Activated T-helper 9 cell treated with anti-CD3 and anti-CD28 coated beads, Interleukin-2, amount 50 U/mL, for 16 hours (primary cell): ENCODE results near the gene RPTOR.

Experiments
- DNase-seq: peaks from one replicate; pipeline ENCODE4 v3.0.0-alpha.2; 2020; ENCODE audit warnings: low read depth

RPTOR gene

DNA sequence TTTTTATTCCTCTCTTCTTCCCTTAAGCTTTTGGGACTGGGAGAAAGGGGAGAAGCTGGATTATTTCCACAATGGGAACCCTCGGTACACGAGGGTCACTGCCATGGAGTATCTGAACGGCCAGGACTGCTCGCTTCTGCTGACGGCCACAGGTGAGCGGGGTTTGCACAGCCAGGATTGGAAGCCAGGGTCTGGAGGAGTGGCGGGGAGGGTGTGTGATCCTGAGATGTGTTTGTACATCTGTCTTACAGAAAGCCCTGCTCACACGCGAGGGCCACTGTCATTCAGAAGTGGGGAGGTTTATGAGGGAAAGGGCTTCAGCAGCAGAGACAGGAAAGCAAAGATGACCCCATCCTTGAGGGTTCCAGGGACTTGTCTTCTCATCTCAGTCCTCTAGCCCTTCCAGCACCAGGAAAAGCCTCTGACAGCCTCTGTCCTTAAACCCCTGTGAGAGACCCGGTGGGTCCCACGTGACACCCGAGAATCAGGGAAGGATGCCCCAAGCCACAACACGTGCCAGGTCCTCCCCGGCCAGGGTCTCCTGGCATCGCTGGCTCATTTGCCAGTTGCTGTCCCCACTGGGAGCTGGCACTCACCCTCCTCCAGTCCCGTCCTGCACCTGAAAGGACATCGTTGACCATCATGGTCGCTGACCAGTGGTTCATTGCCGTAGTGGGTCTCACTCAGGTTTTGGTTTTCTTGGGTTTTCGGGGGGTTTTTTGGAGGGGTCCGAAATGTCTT, 402.7 kb downstream of the RPTOR start:
- DNase-seq = no peak

DNA sequence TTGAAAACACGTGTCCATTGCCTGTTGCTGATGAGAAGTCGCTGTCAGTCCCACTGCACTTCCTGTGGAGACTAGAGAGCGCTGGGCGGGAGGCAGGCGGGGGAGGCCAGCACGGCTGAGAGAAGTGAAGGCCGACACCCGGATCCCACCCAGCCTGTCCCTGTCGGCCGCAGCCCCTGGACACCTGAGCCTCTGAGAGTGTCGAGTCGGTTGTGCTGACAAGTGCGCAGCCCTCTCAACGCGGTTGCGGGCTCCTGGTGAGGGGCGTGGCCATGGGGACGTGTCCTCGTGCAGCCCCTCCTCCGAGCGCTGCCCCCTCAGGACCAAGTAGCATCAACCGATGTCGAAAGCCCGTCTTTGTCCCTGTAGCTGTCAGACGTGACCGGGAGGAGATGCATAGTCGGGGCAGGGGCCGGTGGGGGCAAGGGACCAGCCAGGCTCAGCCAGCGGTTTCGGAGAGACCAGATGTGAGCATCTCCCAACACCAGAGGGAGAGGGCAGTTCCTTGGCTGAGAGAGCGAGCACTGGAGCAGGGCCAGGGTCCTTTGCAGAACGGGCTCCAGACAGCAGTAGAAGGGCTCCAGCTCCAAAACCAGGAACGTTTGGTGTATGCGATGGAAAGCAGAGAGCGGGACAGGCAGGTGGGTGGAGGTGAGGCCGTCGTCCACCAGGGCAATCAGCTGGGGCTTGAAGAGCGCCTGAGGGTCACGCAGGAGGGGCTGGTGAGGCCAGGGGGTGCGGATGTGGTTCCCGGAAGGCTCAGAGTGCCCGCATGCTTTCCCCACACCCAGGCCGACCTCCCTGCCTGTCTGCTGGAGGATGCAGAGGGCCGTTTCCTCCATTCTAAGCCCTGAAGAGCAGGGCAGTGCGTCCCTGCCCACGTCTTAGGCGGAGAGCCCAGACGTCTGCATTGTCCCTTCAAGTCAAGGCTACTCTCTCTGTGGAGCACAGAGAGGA, 403.7 kb downstream of the RPTOR start:
- DNase-seq = no peak

DNA sequence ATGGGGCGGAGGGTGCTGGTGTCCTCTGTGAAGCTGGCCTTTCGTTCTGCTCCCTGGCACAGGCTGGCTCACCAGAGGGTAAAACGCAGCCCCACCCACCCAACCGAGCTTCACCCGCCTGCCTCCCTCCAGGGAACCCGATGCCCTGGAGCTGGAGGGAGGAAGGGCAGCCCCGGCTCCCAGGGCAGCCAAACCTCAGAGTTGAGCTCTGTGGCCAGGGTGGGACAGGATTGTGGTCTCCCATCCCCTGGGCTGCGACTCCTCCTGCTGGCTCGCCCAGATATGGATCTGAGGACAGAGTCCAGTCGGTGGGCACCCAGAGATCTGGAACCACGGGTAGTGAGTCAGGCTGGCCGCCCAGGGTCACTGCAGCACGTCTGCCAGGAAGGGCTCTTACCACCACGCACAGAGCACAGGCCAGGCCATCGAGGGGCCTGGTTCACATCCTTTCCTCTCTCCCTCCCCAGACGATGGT, 404.4 kb downstream of the RPTOR start:
- no peak for DNase-seq

DNA sequence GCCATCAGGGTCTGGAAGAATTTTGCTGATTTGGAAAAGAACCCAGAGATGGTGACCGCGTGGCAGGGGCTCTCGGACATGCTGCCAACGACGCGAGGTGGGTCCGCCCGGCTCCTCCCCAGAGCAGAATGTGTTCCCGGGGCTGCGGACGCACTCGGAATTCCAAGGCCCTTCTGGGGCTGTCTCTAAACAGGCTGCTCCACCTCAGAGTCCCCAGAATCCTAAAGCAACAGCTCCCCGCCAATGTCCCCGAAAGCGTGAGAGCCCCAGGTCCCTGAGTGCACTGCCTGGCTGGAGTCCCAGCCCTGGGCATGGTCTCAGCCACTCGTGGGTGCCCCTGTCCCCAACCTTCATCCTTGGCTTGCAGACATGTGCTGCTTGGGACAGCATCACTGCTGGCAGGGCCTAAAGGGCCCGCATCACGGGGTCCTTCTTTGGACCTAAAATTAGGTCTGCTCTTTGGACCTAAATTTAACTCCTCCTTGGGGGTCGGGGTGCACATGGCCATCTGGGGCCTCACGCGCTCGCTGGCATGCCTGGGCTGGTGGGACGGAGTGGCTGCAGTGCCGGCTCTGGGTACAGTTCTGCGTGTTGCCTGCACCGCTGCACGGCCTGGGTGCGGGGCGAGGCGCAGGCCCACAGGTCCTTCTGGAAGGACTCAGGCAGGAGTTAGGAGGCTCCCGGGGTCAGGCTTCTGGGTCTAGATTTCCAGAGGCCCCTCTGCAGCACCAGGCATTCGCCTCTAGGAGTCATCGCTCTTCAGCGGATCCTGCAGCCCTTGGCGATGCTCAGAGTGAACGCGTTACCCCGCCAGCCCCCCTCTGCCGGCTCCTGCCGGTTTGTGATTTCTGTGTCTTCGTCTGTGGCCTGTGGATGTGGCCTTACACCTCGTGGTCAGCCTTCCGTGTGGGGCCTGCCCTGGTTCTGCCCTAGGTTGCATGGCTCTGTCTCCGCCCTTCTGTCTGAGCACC, 405.1 kb downstream of the RPTOR start:
- no peak for DNase-seq

DNA sequence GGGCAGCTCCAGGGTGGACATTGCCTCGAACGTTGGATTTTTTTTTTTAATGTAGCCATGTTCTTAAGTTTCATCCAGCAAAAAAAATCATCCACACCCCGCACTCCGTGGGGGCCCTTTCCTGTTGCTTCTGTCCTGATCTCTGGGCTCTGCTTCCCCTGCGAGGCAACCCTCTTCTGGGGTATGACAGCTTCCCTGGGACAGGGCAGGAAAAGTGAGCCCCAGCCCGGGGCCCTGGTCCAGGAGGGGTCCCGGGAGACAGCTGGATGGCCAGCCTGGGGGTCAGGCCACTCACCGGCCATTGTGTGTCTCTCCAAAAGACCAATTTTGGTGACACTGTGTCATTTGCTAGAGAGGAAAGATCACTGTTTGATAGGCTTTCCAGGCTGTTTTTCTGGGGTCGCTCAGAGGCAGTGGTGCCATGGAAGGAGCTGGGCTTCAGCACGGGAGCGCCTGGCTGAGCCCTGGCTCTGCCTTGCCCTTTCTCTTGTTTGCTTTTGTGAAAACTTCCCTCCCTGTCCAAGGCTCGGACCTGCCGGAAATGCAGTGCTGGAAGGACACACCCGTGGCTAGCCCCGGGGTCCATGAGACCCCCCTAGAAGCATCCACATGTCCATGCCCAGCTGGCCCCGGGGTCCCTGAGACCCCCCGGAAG, 406.0 kb downstream of the RPTOR start:
- DNase-seq = no peak

DNA sequence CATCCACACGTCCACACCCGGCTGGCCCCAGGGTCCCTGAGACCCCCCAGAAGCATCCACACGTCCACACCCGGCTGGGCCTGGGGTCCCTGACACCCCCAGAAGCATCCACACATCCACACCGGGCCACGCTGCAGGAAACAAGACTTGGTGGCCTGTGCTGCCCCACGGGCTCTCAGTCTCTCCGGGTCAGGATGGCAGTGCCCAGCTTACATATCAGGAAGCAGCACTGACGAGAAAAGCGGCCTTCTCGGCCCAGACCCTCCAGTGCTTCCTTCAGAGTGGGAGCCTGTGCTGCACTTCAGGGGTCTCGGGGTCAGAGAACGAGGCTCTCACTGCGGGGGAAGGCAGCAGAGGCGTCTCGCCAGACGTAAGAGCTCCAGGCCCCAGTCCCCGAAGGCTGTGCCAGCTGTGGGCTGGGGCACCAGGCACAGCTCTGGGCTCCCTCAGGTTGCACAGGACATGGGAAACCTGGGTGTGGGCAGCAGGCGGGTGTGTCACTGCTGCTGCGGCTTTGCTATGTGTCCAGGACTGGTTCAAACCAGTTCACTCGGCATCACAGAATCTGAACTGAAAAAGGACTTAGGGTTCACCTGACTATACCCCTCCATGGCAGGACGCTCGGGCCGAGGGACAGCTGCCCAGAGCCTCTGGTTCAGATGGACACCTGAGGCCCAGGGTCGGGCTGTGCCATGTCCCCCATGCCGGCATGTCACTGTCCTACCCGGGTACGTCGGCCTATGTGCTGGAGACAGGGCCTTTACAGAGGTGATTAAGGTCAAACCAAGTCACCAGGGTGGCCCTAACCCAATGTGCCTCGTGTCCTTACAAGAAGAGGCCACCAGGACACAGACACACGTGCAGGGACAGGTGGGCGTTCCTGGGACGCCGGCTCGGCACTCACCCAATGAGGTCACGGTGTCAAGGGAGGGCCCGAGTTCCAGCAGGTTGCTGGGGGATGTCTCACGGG, 406.8 kb downstream of the RPTOR start:
- no peak for DNase-seq

DNA sequence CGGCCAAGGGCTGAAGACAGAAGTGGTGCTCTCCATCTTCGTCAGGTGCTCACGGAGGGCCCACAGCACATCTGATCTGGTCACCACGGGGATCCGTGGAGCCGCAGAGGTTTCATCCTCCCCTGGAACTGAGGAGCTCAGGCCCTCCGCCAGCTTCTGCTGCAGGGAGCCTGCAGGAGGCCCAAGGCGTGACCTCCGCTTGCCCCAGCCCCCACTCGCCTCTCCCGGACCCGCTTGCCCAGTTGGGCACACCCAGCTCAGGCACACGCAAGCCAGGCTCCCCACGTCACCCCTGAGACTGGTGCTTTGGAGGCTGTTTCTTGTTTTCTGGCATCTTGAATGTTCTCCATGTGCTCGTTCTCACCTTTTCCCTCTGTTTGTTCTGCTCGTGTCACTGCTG, 407.7 kb downstream of the RPTOR start:
- DNase-seq = no peak

DNA sequence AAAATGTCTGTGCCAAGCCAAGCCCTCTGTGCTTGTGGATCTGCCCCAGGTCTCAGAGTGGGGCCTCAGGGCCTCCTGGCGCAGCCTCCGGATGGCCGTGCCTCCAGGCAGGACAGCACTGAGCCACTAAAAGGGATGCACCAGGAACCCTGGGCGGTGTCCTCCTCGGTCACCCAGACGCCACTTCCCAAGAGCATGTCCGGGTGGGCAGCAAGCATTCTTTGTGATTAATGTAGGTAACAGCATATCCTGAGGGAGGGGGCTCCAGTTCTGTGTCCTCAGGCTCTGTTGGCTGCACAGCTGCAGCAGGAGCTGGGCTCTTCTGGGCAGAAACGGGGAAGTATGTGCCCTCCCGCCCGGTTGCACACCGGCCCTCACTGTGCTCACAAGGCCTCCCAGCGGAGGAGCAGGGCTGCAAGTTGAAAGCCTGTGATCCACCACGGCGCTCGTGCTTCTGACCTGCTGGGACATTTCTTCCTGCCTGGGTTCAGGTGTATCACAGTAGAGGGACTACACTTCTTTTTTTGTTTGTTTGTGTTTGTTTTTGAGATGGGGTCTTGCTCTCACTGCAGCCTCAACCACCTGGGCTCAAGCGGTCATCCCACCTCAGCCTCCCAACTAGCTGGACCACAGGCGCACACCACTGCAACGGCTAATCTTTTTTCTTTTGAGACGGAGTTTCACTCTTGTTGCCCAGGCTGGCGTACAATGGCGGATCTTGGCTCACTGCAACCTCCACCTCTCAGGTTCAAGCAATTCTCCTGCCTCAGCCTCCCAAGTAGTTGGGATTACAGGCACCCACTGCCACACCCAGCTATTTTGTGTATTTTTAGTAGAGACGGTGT, 409.1 kb downstream of the RPTOR start:
- no peak for DNase-seq

DNA sequence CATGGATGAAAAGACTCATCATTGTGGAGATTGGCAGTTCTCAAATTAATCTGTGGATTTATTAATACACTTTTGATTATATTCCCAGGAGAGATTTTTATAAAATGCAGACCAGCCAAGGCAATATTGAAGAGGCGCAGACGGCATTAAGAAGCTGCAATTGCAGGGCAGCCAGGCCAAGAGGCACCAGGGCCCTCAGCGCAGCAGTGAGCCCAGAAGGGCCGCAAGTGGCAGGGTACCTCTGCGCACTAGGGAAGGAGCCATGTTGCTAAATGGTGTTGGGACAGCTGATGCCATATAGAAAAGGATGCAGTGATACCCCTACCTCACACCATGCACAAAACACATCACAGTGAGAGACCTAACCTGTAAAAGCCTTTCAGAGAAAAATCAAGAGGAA, 410.4 kb downstream of the RPTOR start:
- no peak for DNase-seq

DNA sequence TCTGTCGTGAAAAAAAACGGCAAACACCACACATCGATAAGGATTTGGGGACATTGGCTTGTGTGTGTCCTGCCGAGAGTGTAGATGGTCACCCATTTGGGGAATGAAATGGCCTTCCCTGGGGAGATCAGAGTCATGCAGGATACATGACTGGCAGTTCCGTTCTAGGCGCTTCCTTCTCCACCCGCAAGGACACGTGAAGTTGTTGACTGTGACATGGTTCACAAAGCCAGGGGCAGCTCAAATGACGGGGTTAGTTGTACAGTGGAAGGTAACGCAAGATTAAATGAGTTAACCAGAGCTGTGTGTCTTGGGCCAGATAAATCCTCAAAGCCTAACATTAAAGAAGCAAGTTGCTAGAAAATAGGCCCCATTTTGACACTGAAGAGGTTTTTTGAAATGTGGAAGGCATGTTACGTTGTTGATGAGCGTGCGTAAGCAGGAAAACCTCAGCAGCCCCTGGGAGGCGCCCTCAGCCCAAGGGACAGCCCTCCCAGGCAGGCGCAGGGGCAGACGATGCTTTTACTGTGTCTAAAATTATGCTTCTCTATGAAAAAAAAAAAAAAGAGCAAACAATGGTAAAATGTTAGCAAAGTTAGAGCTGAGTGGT, 411.1 kb downstream of the RPTOR start:
- no peak for DNase-seq

DNA sequence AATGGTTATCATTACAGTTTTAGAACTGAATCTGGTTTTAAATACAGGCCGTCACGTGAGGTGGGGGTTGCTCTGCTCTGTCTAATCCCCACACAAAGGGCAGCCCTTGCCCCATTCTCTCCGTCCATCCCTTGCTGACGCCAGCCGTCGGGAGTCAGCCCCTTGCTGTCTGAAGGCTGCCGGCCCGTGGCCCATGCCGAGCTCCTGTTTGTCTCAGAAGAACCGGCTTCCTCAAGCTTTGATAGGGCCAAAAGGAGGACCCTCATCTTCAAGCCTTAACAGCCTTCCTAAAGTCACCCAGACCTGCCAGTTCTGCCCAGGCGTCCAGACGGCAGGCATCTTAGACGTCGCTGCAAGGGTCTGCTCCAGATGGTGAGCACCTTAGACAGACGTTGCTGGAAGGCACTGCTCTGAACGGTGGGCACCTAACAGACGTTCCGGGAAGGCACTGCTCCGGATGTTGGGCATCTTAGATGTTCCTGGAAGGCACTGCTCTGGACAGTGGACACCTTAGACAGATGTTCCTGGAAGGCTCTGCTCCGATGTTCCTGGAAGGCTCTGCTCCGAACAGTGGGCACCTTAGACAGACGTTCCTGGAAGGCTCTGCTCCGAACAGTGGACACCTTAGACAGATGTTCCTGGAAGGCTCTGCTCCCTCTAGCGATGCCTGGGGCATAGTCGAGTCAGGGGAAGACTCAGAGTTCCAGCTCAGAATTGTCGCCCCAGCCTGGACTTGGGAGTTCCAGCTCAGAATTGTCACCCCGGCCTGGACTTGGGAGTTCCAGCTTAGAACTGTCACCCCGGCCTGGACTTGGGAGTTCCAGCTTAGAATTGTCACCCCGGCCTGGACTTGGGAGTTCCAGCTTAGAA, 411.9 kb downstream of the RPTOR start:
- no peak for DNase-seq

DNA sequence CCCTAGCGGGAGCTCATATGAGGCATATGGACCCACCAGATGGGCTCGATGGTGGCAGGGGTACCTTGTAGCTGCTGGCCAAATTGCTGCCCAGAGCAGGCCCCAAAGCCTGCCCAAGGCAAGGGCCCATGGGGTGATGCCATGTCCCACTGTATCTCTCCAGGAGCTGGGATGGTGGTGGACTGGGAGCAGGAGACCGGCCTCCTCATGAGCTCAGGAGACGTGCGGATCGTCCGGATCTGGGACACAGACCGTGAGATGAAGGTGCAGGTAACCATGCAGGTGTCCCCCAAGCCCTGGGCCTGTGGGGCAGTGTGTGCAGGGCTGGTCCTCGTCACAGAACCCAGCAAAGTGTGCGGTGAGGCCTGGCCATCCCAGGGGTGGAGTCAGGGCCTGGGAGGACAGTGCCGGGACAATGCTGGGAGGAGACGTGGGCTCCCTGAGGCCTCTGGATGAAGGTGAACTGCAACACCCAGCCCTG, 412.9 kb downstream of the RPTOR start:
- DNase-seq = no peak

DNA sequence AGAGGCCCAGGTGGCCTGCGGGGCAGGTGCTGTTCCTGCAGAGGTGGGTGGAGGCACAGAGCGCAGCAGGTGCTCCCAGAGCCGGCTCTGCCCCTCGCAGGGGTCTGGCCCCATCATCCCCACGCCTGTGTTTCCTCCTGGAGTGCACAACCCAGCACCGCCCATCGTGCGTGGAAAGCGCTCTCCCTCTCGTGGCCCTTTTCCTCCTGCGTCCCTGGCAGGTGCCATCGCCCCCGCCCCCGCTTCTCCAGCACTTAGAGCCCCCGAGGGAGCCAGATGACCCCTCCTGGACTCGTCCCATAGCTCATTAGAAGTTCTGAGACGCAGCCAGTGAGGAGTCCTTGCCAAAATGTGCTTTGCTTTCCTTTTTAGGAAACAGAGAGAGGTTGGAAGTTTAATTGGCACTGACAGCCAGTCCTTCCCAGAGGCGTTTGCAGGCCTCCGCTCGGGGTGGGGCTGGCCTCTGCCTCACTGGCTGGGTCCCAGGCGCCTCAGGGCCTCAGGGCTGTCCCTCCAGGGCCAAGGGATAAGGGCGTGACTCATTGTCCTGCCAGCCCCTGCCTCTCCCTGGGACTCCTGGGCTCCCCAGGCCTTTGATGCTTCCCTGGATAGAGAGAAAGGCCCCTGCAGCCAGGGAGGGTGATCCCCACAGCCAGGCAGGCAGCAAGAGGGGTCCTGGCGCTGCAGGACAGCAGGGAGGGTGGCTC, 414.8 kb downstream of the RPTOR start:
- DNase-seq = no peak

DNA sequence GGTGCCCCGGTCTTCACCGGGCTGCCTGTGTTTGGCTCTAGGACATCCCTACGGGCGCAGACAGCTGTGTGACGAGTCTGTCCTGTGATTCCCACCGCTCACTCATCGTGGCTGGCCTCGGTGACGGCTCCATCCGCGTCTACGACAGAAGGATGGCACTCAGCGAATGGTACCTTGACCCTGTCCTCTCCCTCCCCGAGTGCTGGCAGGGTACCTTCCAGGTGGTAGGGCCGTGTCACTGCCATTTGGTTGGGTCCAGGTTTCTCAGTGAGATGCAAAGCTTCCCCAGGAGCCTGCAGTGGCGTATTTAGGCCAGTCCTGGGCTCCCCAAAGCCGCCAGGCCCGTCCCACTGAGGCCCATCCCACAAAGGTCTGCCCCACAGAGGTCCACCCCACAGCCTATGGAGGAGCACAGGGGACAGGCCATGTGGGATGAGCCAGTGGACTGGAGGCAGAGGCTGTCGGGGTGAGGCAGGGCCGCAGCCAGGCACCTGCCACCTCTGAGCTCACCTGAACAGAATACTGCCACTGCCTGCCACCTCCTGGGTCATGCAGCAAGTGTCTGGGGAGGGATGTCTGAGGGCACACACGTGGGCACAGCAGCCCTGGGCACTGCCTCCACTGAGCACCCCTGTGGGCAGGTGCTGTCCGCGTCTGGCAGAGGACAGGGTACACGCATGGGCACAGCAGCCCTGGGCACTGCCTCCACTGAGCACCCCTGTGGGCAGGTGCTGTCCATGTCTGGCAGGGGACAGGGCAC, 415.6 kb downstream of the RPTOR start:
- no peak for DNase-seq

DNA sequence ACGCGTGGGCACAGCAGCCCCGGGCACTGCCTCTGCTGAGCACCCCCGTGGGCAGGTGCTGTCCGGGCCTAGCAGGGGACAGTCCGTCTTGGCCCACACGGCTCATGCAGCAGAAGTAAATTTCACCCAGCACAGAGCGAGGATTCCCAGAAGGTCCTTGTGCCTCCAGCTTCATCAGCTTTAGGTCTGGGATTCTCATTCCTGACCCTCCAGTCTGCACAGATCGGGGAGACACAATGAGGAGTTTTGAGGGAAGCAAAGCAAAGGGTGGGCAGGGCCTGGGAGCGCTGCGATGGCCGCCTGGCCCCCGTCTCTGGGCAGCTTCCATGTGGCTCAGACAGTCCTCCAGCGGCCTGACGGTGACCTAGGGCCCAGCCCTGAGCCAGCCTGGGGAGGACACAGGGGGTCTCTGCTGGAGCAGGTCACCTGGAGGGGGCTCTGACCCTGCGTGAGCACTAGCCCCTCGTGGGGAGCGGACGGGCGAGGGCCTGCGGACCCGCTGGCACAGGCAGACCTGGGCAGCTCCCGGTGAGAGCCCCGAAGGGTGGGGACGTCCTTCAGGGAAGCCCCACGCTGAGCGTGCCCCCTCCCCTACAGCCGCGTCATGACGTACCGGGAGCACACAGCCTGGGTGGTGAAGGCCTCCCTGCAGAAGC, 416.3 kb downstream of the RPTOR start:
- no peak for DNase-seq
